Stomach (tissue), 4 donors: ENCODE results near the gene ADGRG7.

Experiments
- EP300 ChIP-seq: sonication (generic); formaldehyde crosslinking; IDR thresholded peaks from one replicate; pipeline ENCODE4 v1.6.1; 2017; ENCODE audit warnings: antibody characterized with exemption
- POLR2A ChIP-seq, 4 donors: fragments of 450-650 bp; IDR thresholded peaks; one replicate each; pipeline ENCODE4 v1.6.1; 2016; ENCODE audit warnings: antibody characterized with exemption in 4 of 4, control low read depth in 2 of 4, mild to moderate bottlenecking in 1 of 4, moderate library complexity in 1 of 4
- POLR2AphosphoS5 ChIP-seq, 3 donors: sonication (generic); formaldehyde crosslinking; IDR thresholded peaks; one replicate each; pipeline ENCODE4 v1.6.1; 2016; ENCODE audit warnings: antibody characterized with exemption in 3 of 3
- TF ChIP-seq, protein P1 (sequence below), 7 experiments: fragments of 450-650 bp in 4 of 7; fragments of 200-600 bp in 3 of 7; sonication (generic) in 3 of 7; IDR thresholded peaks; one replicate each; pipeline ENCODE4 v1.5.1; 2016 to 2019; ENCODE audit warnings: antibody characterized with exemption in 7 of 7, control low read depth in 2 of 7, mild to moderate bottlenecking in 1 of 7

DNA sequence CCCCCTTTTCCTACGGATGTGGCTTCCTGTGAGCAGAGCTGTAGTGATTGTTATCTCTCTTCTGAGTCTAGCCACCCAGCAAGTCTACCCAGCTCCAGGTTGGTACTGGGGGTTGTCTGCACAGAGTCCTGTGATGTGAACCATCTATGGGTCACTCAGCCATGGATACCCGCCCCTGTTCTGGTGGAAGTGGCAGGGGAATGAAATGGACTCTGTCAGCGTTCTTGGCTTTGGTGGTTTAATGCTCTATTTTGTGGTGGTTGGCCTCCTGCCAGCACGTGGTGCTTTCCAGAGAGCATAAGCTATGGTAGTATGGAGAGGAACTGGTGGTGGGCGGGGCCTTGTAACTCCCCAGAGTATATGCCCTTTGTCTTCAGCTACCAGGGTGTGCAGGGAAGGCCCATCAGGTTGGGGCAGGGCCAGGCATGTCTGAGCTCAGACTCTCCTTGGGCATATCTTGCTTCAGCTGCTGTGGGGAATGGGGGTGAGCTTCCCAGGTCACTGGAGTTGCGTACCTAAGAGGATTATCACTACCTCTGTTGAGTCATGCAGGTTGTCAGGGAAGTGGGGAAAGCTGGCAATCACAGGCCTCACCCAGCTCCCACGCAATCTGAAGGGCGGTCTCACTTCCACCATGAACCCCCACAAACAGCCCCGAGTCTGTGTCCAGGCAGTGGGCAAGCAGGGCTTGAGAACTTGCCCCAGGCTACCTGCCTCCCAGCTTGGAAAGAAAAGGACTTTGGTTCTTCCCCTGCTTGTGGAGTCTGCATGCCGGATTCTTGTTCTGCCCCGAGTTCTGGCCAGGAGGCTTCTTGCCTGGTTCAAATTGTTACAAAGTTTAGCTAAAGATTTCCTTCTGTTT lies 9.0 kb upstream of the ADGRG7 start:
- TF ChIP-seq, protein P1, sequence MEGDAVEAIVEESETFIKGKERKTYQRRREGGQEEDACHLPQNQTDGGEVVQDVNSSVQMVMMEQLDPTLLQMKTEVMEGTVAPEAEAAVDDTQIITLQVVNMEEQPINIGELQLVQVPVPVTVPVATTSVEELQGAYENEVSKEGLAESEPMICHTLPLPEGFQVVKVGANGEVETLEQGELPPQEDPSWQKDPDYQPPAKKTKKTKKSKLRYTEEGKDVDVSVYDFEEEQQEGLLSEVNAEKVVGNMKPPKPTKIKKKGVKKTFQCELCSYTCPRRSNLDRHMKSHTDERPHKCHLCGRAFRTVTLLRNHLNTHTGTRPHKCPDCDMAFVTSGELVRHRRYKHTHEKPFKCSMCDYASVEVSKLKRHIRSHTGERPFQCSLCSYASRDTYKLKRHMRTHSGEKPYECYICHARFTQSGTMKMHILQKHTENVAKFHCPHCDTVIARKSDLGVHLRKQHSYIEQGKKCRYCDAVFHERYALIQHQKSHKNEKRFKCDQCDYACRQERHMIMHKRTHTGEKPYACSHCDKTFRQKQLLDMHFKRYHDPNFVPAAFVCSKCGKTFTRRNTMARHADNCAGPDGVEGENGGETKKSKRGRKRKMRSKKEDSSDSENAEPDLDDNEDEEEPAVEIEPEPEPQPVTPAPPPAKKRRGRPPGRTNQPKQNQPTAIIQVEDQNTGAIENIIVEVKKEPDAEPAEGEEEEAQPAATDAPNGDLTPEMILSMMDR (IDR thresholded peaks at IDR 0.05), result no peak
- TF ChIP-seq POLR2A (IDR thresholded peaks at IDR 0.05), result no peak
- TF ChIP-seq POLR2AphosphoS5 (IDR thresholded peaks at IDR 0.05), result no peak
- TF ChIP-seq EP300, result no peak
